Measurements from ENCODE around the gene EXOSC3. TPM values are rescaled to one million over a fixed set of nuclear protein-coding genes. Genes with fewer than 3 reads are reported as not detected.

Gene EXOSC3
- total and polyA plus RNA-seq, 9 of the 15 experiments (the other 6 are each of a cell fraction or from before 2014, with no cell fraction given) = 18.5 to 266 (median 114) TPM

GRCh38 chr9:37784616-37785483 lies at the start of gene EXOSC3 (continued):
- TF ChIP-seq NR4A1 (CRISPR knock-in tag; IDR thresholded peaks at IDR 0.05) = no peak
- no peak for TF ChIP-seq NR4A1 (tag; IDR thresholded peaks at IDR 0.05)
- peak; percentile 61; the same call in 1 of the 2 replicates for TF ChIP-seq SP1 (CRISPR knock-in tag; IDR thresholded peaks at IDR 0.05)
- peak; percentile 72 for TF ChIP-seq CBFB (CRISPR knock-in tag; IDR thresholded peaks at IDR 0.05)
- peak; percentile 61; the same call in 1 of the 2 replicates for TF ChIP-seq ZNF511 (CRISPR knock-in tag; IDR thresholded peaks at IDR 0.05)
- TF ChIP-seq GATAD2B (IDR thresholded peaks at IDR 0.05; ENCODE audit: borderline replicate concordance) = no peak
- peak; percentile 43; the same call in 1 of the 2 replicates for TF ChIP-seq ZBTB5 (IDR thresholded peaks at IDR 0.05)
- TF ChIP-seq TOE1 (IDR thresholded peaks at IDR 0.05; ENCODE audit: borderline replicate concordance) = peak; percentile 34; the same call in 1 of the 2 replicates
- no peak; the same call in 1 of the 2 replicates for TF ChIP-seq TOE1 (CRISPR knock-in tag; IDR thresholded peaks at IDR 0.05; ENCODE audit: borderline replicate concordance, low read depth)
- no peak for TF ChIP-seq ZNF717 (CRISPR knock-in tag; IDR thresholded peaks at IDR 0.05)
- no peak for TF ChIP-seq ZNF57 (CRISPR knock-in tag; IDR thresholded peaks at IDR 0.05)
- TF ChIP-seq SETDB1 (IDR thresholded peaks at IDR 0.05; ENCODE audit: low read length) = no peak
- TF ChIP-seq COPS2 (conservative IDR thresholded peaks at IDR 0.05) = no peak
- no peak for TF ChIP-seq ZNF398 (CRISPR knock-in tag; IDR thresholded peaks at IDR 0.05)
- no peak for TF ChIP-seq FOXJ3 (CRISPR knock-in tag; IDR thresholded peaks at IDR 0.05)
- 0 out of 2 replicates have a peak, but pooled peaks have one; percentile 38 for TF ChIP-seq ZBTB9 (CRISPR knock-in tag; IDR thresholded peaks at IDR 0.05)
- TF ChIP-seq PCBP1 (IDR thresholded peaks at IDR 0.05; ENCODE audit: low read depth, low read length, poor library complexity, severe bottlenecking) = peak; percentile 95
- peak; percentile 68 for TF ChIP-seq HNRNPLL (IDR thresholded peaks at IDR 0.05; ENCODE audit: low read depth, low read length, poor library complexity, severe bottlenecking)
- TF ChIP-seq TCF15 (CRISPR knock-in tag; IDR thresholded peaks at IDR 0.05) = no peak
- no peak for TF ChIP-seq ZNF253 (CRISPR knock-in tag; conservative IDR thresholded peaks at IDR 0.05)
- TF ChIP-seq STAT5A (IDR thresholded peaks at IDR 0.05; ENCODE audit: borderline replicate concordance, low read length) = peak; percentile 11; the same call in 1 of the 2 replicates
- TF ChIP-seq SMARCC2 (IDR thresholded peaks at IDR 0.05; ENCODE audit: low read depth) = no peak

All from K562 (cell line).